Amniotic epithelial cell (primary cell): ENCODE results near the gene KIAA1958.
A peak's percentile ranks its signal among the peaks of the same experiment; 100 is the strongest.
"Not testable (repeated sequence)": the region's sequence is repeated elsewhere in the genome, so short reads cannot be mapped to it uniquely, and the experiment has no call there.

ENCODE experiments used
- DNase-seq: peaks from one replicate; pipeline ENCODE4 v3.0.0-alpha.2; 2010; ENCODE audit warnings: low read depth

Gene KIAA1958

GRCh38 chr9:112489876-112490666 lies 3.4 kb downstream of the KIAA1958 start:
- DNase-seq: no peak

GRCh38 chr9:112493393-112494137 lies 6.9 kb downstream of the KIAA1958 start:
- DNase-seq: peak; percentile 32

GRCh38 chr9:112494153-112494552 lies 7.5 kb downstream of the KIAA1958 start:
- DNase-seq: no peak

- no peak for DNase-seq
These were observed 9.0 kb downstream of the KIAA1958 start for GRCh38 chr9:112495614-112496013.

- DNase-seq: peak; percentile 43
These were observed 9.6 kb downstream of the KIAA1958 start for GRCh38 chr9:112496074-112496722.

GRCh38 chr9:112500842-112501241 lies 14.2 kb downstream of the KIAA1958 start:
- no peak for DNase-seq

GRCh38 chr9:112501287-112501686 lies 14.7 kb downstream of the KIAA1958 start:
- no peak for DNase-seq

- no peak for DNase-seq
These were observed 15.7 kb downstream of the KIAA1958 start for GRCh38 chr9:112502175-112502946.

GRCh38 chr9:112503170-112503569 lies 16.5 kb downstream of the KIAA1958 start:
- no peak for DNase-seq

- DNase-seq: no peak
These were observed 18.5 kb downstream of the KIAA1958 start for GRCh38 chr9:112505086-112505485.

GRCh38 chr9:112505607-112506006 lies 19.0 kb downstream of the KIAA1958 start:
- no peak for DNase-seq

- DNase-seq: no peak
These were observed 19.9 kb downstream of the KIAA1958 start for GRCh38 chr9:112506571-112506970.

GRCh38 chr9:112507001-112507680 lies 20.5 kb downstream of the KIAA1958 start:
- no peak for DNase-seq

- DNase-seq: no peak
These were observed 21.8 kb downstream of the KIAA1958 start for GRCh38 chr9:112508377-112508776.

- not testable (repeated sequence) for DNase-seq
These were observed 25.8 kb downstream of the KIAA1958 start for GRCh38 chr9:112512377-112512776.

GRCh38 chr9:112516769-112517168 lies 30.1 kb downstream of the KIAA1958 start:
- DNase-seq: no peak

- DNase-seq: no peak
These were observed 33.4 kb downstream of the KIAA1958 start for GRCh38 chr9:112520069-112520468.

GRCh38 chr9:112520656-112521055 lies 34.0 kb downstream of the KIAA1958 start:
- DNase-seq: no peak

GRCh38 chr9:112526973-112527372 lies 40.3 kb downstream of the KIAA1958 start:
- no peak for DNase-seq

GRCh38 chr9:112527959-112528358 lies 41.3 kb downstream of the KIAA1958 start:
- DNase-seq: no peak

GRCh38 chr9:112529316-112529715 lies 42.7 kb downstream of the KIAA1958 start:
- DNase-seq: no peak
